D341Med (cell line): Measurements from ENCODE around the gene ARL8B.

ENCODE experiments used
- DNase-seq: peaks from one replicate; pipeline ENCODE4 v3.0.0; 2012; ENCODE audit warnings: low spot score

Gene ARL8B

DNA sequence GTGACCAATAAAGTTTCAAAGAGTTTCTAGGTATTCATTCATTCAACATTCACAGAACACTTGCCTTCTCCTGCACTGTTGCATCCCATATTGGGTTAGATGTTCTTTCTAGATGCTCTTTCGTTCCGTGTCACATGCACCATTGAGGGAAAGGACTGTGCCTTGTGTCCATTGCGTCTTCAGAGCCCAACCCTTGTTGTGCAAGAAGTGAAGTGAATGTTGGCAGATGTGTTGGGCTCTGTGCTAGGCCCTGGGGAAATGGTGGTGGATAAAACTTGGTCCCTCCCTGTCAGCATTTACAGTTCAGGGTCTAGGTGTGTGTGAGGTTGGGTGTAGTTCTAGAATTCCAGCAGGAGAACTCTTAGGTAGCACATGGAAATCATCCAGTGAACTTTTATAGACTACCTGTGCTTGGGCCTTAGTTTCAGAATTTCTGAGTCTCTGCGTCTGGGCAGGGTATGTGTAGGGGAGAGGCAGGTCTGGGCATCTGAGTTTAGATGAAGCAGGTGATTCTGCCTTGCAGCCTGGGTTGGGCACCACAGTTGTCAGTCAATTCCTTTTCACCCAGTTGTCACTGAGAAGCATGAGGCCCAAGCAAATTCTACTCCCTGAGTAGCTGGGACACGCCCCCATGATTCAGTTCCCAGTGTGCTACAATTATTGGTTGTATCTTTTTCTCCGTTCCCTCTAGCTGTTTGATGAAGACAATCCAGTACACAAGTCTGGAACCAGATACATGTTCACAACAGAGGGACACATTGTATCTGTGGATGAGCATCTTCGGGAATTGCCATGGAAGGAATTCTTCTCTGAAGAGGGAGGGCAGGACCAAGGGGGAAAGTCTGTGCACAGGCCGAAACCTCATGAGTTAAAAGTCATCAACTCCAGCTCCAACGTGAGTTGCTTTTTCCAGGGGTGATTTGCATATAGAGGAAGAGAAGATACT is 90.8 kb downstream of the ARL8B start:
- DNase-seq, result no peak

- DNase-seq, result no peak
Measured at GRCh38 chr3:5213574-5213966, 91.5 kb downstream of the ARL8B start.

DNA sequence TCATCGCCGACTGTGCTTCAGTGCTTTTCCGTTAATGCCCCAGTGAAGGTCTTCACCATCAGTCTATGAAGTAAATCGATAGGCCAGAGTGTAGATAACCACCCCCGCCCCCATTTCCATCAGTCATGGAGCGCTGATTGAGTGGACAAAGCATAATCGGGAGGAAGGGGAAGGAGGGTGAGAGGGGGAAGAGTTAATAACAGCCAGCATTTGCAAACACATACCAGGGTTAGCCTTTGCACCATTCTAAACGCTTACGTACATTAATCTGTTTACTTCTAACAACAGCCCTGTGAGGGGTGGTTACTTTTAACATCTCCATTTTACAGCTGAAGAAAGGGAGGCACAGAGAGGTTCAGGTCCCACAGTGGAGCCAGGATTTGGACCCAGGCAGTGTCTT is 92.3 kb downstream of the ARL8B start:
- DNase-seq, result no peak

DNA sequence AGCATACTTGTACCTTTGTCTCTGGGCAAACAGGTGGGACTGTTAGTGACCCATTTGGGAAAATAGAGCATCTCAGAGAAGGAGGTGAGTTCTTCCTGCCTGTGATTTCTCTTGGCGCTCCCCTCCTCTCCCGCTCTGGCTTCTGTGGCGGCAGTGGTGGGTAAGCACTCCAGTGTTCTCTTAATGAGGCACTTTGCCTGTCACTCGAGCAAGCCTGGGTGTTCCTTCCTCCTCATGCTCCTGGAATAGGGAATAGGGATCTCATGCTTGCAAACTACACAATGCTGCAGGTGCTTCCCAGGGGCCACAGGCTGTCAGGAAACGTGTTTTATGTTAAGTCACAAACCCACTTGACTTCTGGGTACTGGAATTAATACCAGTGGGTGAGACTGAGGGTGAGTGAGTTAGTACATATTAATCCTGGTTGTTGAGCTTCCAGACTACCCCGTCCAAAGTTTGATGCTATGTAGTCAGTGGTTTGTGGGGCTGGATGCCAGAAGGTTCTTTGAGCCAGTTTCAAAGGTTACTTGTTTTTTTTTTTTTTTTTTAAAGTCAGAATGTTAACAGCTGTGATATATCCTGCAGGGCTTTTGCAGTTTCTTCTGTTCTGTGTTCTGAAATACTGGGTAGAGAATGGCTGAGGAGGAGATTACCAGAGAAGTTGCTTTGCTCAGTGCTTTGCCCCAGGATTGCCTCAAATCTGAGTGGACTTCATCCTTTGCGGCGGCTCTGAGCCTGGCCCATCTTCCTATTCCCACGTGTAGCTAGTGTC is 95.9 kb downstream of the ARL8B start:
- DNase-seq, result no peak

DNA sequence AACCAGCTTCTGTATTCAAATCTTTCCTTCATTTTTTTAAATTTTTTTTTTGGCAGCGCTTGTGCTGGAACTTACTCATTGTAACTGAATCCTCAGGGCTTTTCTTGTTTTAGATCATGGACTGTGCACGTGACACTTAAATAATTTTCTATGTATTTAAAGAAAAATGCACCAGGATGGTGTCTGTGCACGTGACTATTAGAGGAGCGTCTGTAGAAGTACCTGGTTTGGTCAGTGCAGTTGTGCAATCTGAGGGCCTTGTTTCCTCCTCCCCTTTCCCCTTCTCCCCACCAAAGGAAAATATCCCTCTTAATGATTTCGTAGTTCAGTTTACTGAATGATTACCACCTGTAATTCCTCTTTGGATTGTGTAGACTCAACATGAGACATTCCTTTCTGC is 96.7 kb downstream of the ARL8B start:
- no peak for DNase-seq

GRCh38 chr3:5219216-5219615 is 97.1 kb downstream of the ARL8B start:
- DNase-seq, result no peak

DNA sequence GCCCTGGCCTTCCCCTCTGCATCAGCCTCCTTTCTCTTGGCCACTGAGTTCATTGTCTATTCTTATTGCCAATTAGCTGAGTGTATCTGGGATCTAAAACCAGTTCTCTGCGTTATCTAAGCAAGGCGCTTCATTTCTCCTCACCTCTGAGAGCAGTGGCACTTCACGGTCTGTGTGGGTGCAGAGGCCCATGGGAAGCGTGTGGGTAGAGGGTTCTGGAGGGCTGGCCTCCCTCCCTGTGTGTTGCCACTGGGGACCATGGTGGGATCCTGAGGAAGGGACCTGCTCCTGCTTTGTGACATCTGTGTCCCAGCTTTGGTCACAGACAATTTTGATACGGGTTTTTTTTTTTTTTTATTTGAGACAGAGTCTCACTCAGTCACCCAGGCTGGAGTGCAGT is 98.1 kb downstream of the ARL8B start:
- no peak for DNase-seq

DNA sequence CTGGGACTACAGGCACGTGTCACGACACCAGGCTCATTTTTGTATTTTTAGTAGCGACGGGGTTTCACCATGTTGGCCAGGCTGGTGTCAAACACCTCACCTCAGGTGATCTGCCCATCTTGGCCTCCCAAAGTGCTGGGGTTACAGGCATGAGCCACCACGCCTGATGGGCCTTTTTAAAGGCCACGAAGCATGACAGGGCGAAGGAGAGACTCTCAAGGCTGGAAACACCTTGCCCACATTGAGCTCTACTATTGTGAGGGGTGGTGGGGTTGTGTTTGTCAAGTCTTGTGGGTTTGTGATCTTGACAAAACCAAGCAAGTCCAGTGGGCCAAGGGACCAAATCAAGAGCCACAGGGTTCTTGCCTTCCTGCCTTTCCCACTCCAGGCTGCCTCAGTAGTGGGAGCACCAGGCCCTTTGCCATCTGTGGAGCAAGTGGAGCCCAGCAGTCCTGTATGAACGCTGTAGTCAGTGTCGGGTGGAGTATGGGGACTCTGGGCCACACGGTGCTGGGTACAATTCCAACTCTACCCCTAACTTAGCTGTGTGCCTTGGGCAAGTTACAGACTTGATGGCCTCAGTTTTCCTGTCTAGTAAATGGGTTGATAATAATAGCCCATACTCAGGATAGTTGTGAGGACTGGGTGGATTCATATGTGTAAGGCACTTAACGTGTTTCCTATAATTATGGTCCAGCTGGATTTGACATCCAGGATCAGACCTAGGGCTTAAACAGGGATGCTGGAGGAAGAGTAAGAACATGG is 98.8 kb downstream of the ARL8B start:
- no peak for DNase-seq

GRCh38 chr3:5221701-5222100 is 99.6 kb downstream of the ARL8B start:
- no peak for DNase-seq

DNA sequence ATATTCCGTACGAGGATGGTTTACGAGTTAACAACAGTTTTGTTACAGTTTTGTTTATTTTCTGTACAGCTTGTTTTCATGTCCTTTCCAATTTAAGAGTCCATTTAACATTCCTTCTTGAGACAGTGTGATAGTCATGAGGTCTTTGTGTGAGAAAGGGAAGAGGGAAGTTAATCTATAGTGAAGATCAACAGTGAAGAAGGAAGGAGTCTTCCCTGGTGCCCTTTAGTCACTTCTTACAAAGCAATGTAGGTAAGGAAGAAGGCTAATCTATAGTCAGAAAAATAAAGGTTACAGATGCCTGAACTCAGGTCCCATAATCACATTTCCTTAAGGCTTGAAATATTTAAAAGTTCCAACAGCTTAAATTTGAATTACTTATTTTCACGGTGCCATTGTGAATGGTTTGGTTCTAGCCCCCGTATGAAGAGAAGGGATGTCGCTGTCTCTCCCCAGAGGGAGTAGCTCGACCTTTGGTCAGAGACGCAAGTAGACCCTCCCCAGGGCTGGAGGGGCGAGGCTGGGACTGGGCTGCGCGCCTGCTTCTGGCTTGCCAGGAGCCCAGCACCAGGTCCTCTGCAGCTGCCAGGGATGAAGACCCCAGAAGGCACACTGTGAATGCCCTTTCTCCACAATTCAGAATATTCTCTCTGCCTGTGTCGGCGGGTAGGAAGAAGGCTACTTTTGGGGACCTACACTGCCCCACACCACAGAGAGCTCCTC is 100.4 kb downstream of the ARL8B start:
- DNase-seq, result no peak

DNA sequence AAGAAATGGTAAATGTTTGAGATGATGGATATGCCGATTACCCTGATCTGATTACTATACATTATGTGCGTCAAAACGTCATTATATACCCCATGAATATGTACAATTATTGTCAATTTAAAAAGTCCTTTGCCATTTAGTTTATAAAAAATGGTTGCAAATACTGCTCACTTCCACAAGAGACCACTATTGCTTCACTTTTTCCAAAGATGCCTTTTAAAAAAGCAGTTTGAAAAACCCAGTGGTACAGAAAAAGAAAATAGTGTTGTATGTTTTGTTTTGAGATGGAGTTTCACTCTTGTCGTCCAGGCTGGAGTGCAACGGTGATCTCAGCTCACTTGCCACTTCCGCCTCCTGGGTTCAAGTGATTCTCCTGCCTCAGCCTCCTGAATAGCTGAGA is 104.7 kb downstream of the ARL8B start:
- no peak for DNase-seq

DNA sequence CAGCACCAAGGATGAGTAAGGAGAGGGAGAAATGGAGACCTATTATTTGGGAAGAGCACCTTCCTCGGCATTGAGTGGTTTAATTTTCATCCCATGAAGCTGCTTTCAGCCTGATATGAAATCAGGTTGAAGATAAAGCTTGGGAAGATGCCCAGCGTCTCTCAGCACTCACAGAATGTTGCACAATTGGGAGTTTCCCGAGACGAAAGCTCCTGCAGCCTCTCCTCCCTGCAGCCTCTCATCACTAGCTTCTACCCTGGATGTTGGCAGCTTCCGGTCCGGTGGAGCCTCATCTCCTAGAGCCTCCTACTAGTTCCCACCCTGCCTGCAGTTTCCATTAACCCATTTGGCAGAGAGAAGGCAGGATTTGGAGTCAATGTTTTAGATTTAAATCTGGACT is 105.7 kb downstream of the ARL8B start:
- DNase-seq, result no peak

- DNase-seq, result no peak
Measured at GRCh38 chr3:5229414-5229813, 107.3 kb downstream of the ARL8B start.
